GM21515 (cell line): ENCODE data around the gene MGAT4B.

ENCODE experiments used
- ATAC-seq: cut with Tn5 transposase; IDR thresholded peaks from one replicate; pipeline ENCODE4 v1.9.1; 2021; ENCODE audit not compliant: unreplicated experiment

MGAT4B gene

DNA sequence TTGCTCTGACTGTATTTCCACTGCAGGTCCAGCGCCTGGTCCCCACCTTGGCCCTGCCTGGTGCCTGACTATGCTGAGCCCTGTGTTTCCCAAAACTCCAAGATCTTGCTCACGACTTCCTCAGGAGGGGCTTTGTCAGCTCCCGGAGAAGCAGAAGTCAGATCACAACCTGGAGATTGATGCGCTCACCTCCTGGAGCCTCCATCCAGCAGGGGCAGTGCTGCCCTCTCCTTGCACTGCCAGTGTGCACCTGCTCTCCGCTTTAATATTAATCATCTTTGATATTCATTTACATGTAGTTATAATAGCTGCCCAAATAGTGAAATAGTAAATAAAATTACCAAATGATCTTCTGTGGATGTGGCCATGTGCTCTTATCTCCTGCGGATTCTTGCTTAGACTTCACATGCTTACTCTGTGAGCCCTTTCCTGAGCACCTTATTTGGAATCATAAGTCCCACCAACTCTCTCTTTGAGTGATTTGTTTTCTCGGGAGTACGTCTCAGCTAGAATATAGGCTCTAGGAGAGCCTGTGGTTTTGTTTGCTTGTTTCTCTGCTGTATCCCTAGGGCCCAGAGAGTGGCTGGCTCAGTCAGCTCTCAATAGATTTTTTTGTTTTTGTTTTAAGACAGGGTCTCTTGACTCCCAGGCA lies 56.7 kb downstream of the MGAT4B start:
- ATAC-seq: no peak

DNA sequence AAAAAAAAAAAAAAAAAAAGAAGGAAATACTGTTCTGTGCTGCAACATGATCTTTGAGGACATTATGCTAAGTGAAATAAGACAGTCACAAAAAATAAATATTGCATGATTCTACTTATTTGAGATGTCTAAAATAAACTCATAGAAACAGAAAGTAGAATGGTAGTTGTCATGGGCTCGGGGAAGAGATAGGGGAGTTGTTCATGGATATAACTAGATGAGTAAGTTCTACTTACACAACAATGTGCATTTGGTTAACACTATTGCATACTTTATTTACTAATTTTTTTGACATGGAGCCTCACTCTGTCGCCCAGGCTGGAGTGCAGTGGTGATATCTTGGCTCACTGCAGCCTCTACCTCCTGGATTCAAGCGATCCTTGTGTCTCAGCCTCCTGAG lies 58.9 kb downstream of the MGAT4B start:
- no peak for ATAC-seq
